GM21786 (cell line): ENCODE measurements around the gene LRRC30.
"Not testable (repeated sequence)": the region's sequence is repeated elsewhere in the genome, so short reads cannot be mapped to it uniquely, and the experiment has no call there.

Source experiments
- ATAC-seq: cut with Tn5 transposase; IDR thresholded peaks from one replicate; pipeline ENCODE4 v1.9.1; 2021; ENCODE audit not compliant: unreplicated experiment

The LRRC30 gene

DNA sequence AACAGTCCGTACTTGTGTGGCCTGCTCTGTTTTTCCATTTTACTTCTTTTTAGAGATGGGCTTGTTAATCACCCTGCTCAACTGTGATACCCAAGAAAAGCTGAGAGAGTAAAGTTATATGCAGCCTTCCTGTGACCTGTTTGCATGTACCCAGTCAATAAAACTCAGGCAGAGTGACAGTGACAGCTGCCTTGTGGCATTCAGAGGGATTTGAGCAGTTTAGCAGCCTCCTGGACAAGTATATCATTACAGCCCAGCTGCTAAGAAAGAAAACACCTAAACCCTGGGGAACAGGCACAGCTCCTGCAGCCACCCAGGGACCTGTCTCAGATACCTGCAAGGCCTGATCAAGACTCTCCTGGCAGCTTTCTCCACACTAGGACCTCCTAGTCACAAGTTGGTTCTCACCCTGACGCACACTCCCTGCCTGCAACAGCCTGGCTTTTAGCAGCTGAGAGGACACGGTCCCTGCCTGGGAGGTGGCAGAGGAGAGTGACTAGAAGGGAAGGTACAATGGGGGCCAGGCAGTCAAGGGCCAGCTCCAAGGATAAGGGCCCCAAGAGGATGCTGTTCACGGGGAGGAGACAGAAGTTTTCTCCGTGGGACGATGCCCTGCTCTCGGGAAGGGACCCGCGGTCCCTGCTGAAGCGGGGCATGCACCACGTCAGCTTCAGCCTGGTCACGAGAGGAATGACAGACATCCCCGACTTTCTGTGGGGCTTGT, at the start of gene LRRC30:
Gene LRRC30, plus strand, starts transcription at position 464 of the 724 bp plus-strand sequence. Its CDS starts 50 bp downstream, at position 514.
- ATAC-seq, result no peak

DNA sequence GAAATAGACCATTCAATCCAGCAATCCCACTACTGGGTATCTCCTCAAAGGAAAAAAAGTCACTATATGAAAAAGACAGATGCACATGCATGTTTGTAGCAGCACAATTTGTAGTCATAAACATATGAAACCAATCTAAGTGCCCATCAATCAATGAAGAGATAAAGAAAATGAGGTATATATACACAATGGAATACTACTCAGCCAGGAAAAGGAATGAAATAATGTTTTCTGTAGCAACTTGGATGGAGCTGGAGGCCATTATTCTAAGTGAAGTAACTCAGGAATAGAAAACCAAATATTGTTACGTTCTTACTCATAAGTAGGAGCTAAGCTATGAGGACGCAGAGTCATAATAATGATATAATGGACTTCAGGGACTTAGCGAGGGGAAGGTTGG, 45.2 kb upstream of the LRRC30 start:
- no peak for ATAC-seq

- ATAC-seq, result no peak
These were observed 40.2 kb upstream of the LRRC30 start for GRCh38 chr18:7190547-7191156.

GRCh38 chr18:7191736-7192135, 39.2 kb upstream of the LRRC30 start:
- ATAC-seq, result no peak

- no peak for ATAC-seq
These were observed 35.6 kb upstream of the LRRC30 start for GRCh38 chr18:7195266-7195665.

- no peak for ATAC-seq
These were observed 34.5 kb upstream of the LRRC30 start for GRCh38 chr18:7196421-7196820.

DNA sequence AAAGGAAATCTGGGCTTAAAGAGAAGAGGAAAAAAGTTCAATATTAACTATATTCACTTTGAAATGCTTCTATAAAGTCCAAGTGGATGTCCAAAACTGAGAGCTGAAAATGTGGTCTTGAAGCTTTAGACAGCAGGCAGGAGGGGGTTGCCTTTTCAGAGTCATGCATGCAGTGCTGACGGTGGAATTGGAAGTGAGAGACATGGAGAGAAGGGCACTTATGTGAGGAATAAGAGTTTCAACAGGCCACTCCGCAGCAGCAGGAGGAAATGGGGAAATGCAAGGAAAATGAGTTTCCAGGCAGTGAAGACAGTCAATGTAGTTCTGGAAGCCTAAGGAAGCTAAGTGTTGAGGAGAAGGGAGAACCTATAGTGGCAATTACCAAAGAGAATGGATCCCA, 33.0 kb upstream of the LRRC30 start:
- no peak for ATAC-seq

DNA sequence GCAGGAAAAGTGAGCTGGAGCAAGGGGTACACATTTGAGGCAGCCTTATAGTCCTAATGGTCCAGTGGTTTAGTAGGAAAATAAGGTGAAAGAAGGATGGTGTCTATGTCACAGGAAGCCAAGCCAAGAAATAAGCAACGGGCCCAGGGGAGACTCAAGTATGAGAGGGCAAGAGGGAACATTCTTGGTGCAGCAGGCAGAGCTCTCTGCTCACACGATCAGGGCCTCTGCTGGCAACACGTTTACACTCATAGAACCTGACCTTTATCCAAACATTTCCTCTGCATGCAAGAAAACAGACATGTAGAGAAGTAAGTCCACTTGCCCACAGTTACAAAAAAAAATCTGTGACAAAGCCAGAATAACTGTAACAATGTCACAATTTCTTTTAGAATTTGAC, 32.6 kb upstream of the LRRC30 start:
- no peak for ATAC-seq

- no peak for ATAC-seq
These were observed 29.8 kb upstream of the LRRC30 start for GRCh38 chr18:7201096-7201495.

DNA sequence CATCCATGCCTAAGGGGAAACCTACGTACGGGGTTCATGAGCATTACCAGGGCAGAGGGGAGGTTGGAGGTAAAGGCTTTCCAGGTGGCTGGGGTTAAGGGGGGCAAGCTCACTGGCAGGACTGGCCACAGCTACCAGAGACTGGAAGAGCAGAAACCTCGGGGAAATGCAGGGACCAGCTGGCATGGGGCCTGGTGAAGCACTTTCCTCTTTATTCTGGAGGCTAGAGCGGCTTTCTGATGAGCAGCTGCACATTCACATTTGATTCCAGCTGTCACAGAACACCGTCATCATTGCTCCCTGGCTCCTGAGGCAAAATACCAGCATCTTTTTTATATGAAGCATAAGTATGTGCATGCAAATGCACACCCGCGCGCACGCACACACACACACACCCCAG, 28.7 kb upstream of the LRRC30 start:
- no peak for ATAC-seq

DNA sequence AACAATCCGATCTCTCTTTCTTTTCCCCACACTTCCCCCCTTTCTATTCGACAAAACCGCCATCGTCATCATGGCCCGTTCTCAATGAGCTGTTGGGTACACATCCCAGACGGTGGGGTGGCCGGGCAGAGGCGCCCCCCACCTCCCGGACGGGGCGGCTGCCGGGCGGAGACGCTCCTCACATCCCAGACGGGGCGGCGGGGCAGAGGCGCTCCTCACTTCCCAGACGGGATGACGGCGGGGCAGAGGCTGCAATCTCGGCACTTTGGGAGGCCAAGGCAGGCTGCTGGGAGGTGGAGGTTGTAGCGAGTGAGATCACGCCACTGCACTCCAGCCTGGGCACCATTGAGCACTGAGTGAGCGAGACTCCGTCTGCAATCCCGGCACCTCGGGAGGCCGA, 27.3 kb upstream of the LRRC30 start:
- not testable (repeated sequence) for ATAC-seq

DNA sequence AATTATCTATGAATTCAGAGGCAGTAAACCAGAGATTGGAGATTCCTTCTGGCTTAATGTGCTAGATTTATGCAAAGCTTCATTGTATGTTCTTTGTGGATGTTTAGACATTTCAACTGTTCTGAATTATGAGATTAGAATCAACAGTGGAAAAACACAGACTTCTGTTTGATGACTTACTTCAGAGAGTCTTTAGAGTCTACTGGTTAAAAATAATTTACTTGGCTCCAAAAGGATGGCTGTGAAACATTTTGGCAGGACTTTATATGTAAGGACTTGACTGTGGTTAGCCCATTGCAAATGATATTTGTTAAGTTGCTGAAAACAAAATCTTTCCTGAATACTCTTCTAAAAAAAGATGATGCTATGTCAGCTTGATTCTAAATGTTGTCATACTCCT, 25.5 kb upstream of the LRRC30 start:
- ATAC-seq, result no peak

DNA sequence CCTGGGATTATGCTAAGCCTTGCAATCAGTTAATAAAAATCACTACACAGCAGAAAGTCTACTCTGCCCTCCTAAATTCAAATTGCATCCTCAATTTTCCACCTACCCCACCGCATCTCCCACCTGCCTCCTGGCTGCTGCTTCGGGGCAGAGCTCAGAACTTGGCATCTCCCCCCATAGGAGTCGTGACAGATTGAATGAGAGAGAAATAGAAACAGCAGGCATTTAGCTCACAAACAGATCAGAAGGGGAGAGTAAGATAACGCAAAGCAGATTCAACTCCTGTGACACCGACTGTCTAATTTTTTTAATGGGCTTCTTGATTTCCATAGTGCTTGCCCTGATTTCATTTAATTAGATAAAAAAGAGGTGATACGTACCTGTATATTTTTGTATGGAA, 24.7 kb upstream of the LRRC30 start:
- no peak for ATAC-seq

DNA sequence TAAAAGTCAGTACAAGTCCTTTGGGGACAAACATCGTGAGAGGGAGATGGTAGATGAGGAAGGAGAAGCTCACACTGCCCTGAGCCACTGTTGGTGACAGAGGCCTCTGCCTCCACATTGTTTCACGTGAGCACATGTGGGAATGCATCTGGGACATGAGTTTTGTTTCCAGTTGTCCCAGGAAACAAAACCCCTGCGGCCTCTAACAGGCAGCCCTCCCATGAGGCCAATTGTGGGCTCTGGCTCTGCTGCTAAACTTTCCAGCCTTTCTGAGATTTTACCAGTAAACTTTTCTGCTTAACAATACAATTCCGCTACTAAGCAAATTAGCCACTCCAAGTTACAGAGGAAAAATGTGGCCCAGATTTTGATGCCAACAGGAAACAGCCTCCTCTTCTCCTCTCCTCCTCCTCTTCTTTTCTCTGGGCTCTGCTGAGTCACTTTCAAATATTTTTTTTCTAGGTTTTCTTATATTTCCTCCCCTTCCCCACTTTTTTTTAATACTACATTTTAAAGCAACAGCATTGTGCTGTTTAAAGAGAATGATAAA, 23.4 kb upstream of the LRRC30 start:
- no peak for ATAC-seq

GRCh38 chr18:7221424-7222155, 9.3 kb upstream of the LRRC30 start:
- no peak for ATAC-seq

DNA sequence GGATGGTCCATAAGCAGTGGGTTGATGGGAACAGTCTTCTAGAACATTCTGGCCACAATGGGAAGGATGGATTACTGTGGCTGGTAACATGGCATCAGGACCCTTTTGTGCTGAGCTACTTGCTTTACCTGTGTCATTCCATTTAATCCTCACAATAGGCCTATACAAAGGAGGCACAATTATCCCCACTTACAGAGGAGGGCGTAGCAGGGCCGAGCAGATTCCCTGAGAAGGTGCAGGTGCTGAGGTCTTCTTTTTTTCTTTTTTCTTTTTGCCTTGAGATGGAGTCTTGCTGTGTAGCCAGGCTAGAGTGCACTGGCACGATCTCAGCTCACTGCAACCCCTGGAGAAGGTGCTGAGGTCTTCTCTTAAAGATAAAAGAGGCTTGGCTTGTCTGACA, 6.7 kb upstream of the LRRC30 start:
- no peak for ATAC-seq

DNA sequence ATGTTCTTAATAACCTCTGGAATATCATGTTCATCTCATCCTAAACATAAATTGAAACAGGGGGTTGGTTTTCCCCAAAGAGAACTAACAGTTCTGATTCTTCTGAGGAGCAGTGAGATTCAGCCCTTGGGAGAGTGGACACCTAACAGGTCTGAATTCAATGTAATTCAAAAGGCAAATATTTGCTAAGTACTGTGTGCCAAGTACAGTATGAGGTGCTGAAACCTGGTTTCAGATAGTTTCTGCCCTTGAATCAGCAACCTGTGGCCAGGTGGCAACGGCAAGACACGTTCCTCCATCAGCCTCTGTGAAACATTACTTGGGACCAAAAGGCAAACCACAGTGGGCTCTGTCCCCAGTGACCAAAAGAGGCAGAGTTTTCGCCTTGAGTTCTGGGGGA, 1.3 kb downstream of the LRRC30 start:
- no peak for ATAC-seq

DNA sequence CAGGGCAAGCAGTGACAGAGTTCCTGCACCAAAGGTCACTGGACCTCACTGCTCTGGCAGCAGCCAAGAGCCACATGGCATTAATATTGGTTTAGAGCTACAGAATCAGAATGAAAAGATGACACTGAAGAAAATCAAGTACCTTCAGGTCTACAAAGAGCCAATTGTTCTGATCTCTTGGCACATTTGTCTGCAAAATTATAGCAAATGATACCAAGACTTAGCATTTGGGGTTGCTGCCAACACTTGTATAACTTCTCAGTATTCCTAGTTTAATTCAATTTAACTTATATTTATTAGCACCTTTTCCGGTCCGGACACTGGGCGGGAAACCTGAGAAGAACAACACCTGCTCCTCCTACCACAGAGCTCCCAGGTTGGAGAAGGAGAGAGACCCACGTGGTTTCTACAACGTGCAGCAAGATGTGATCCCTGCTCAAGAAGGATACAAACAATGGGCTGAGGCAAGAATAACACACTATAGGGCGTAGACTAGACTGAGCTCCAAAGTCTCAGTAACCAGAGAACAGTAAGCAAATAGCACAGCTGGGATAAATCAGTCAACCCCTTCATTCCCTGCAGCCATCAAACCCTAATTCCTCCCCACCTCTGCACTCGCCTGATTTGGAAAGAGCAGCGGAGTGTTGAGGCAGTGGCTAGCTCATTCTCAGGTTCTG, 2.4 kb downstream of the LRRC30 start:
- ATAC-seq, result no peak

- ATAC-seq, result no peak
These were observed 3.2 kb downstream of the LRRC30 start for GRCh38 chr18:7234091-7234490.

GRCh38 chr18:7234956-7235355, 4.1 kb downstream of the LRRC30 start:
- ATAC-seq, result no peak

- no peak for ATAC-seq
These were observed 5.2 kb downstream of the LRRC30 start for GRCh38 chr18:7236072-7236471.
